Activated T-helper 9 cell treated with anti-CD3 and anti-CD28 coated beads, Interleukin-2, amount 50 U/mL, for 16 hours (primary cell): ENCODE results near the gene PGAM5.
"Not testable (repeated sequence)": the region's sequence is repeated elsewhere in the genome, so short reads cannot be mapped to it uniquely, and the experiment has no call there.

ENCODE experiments used
- DNase-seq: peaks from one replicate; pipeline ENCODE4 v3.0.0-alpha.2; 2020; ENCODE audit warnings: low read depth

PGAM5 gene

DNA sequence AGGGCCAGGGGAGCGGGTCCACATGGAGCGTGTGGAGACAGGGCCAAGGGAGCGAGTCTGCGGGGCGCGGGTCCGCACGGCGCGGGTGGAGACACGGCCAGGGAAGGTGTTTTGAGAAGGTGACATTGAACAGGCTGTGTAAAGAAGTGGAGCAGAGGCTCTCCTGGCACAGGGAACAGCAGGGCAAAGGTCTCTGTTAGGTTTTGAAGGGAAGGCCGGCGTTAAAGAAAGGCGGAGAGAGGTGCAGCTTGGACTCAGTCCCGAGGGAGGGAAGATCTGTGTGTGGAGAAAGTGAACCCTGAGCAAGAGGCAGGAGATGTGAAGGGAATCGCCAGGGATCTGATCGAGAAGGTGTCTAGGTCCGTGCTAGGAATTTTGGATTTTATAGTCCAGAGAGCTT lies 21.4 kb upstream of the PGAM5 start:
- no peak for DNase-seq

GRCh38 chr12:132690112-132690511 lies 20.5 kb upstream of the PGAM5 start:
- no peak for DNase-seq

DNA sequence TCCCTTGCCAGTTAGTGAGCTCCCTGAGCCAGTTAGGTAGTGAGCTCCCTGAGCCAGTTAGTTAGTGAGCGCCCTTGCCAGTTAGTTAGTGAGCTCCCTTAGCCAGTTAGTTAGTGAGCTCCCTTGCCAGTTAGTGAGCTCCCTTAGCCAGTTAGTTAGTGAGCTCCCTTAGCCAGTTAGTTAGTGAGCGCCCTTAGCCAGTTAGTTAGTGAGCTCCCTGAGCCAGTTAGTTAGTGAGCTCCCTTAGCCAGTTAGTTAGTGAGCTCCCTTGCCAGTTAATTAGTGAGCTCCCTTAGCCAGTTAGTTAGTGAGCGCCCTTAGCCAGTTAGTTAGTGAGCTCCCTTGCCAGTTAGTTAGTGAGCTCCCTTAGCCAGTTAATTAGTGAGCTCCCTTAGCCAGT lies 18.6 kb upstream of the PGAM5 start:
- DNase-seq, result not testable (repeated sequence)

DNA sequence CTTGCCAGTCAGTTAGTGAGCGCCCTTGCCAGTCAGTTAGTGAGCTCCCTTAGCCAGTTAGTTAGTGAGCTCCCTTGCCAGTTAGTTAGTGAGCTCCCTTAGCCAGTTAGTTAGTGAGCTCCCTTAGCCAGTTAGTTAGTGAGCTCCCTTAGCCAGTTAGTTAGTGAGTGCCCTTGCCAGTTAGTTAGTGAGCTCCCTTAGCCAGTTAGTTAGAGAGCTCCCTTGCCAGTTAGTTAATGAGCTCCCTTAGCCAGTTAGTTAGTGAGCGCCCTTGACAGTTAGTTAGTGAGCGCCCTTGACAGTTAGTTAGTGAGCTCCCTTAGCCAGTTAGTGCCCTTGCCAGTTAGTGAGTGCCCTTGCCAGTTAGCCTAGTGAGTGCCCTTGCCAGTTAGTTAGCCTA lies 15.8 kb upstream of the PGAM5 start:
- not testable (repeated sequence) for DNase-seq

DNA sequence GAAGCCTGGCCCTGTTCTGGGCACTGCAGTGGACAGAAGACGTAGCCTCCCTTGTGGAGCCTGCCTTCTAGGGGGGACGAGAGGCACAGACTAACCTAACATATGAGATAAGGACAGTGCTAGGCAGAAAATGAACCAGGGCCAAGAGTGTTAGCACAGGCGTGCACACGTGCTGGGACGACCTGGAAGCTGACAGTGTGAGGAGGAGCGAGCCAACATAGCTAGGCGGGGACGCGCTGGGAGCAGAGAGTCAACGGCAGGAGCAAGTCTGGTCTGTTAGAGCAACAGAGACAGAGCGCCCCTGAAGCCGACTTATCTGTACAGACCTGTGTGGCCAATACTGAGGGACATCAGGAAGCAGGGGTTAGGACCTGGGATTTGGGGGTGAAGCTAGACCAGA lies 15.2 kb upstream of the PGAM5 start:
- DNase-seq, result no peak

- no peak for DNase-seq
Observed at GRCh38 chr12:132698341-132698740, 12.3 kb upstream of the PGAM5 start.

DNA sequence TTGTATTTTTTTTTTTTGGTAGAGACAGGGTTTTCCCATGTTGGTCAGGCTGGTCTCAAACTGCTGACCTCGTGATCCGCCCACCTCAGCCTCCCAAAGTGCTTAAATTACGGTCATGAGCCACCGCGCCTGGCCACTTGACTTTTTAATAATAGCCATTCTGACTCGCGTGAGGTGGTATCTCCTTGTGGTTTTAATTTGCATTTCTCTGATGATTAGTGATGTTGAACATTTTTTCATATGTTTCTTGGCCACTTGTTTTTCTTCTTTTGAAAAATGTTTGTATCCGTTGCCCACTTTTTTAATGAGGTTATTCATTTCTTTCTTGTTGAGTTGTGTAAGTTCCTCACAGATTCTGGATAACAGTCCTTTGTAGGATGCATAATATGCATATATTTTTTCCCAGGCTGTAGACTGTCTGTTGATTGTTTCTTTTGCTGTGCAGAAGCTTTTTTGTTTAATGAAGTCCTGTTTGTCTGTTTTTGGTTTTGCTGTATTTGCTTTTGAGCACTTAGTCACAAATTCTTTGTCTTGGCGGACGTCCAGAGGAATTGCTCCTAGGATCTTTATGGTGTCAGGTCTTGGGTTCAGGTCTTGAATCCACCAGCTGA lies 10.3 kb upstream of the PGAM5 start:
- DNase-seq, result no peak

GRCh38 chr12:132702640-132703039 lies 8.0 kb upstream of the PGAM5 start:
- no peak for DNase-seq

DNA sequence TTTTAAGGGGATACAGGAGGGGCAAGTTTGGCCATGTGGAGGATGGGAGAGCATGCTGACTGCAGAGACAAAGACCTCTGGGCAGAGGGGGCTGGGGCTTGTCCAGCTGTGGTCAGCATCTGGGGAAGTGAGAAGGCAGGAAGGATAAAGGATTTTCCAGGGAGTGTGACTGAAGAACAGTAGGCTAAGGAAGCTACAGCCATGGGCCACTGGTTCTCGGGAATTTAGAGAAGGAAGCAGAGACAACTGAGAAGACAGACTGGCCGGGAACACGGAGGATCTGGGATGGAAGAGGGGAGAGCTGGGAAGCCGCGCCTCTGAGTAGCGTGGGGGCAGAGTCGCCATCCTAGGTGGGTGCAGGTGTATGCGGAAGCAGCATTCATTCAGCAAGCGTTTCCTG lies 7.0 kb upstream of the PGAM5 start:
- DNase-seq, result no peak

GRCh38 chr12:132707241-132707640 lies 3.4 kb upstream of the PGAM5 start:
- DNase-seq, result no peak

GRCh38 chr12:132708150-132708549 lies 2.5 kb upstream of the PGAM5 start:
- DNase-seq, result no peak

- no peak for DNase-seq
Observed at GRCh38 chr12:132710043-132710404, 618 bp upstream of the PGAM5 start.

GRCh38 chr12:132711080-132711843 lies 620 bp downstream of the PGAM5 start:
- DNase-seq, result no peak

GRCh38 chr12:132713123-132713522 lies 2.5 kb downstream of the PGAM5 start:
- no peak for DNase-seq

- DNase-seq, result no peak
Observed at GRCh38 chr12:132715874-132716273, 5.2 kb downstream of the PGAM5 start.

DNA sequence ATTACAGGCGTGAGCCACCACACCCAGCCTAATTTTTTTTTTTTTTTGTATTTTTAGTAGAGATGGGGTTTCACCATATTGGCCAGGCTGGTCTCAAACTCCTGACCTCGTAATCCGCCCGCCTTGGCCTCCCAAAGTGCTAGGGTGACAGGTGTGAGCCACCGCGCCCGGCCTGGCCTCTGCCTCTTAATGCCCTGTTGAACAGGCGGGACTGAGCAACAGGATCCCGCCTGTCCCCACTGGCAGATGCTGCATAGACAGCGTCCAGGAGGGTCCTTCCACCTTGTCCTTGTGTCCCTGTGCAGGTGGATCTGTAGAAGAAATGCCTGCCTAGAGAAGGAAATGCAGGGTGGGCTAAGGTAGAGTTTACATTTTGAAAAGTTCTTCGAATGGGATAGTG lies 5.7 kb downstream of the PGAM5 start:
- no peak for DNase-seq

DNA sequence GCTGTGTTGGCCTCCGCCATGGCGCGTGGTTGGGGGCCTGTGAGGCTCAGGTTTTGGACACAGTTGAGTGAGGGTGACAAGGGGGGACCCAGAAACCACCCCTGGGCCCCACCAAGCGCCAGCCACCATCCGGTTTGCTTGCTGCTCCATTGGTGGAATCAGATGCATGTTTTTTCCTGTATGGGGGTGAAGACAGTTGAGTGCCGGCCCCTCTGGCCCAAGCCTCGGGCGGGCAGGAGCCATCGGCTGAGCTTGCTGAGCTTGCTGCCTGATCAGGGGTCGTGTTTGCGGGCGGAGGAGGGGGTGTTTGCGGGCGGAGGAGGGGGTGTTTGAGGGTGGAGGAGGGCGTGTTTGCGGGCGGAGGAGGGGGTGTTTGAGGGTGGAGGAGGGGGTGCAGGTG lies 6.4 kb downstream of the PGAM5 start:
- no peak for DNase-seq

- no peak for DNase-seq
Observed at GRCh38 chr12:132717531-132718387, 7.1 kb downstream of the PGAM5 start.

- DNase-seq, result no peak
Observed at GRCh38 chr12:132718644-132719043, 8.0 kb downstream of the PGAM5 start.

GRCh38 chr12:132719141-132719953 lies 8.7 kb downstream of the PGAM5 start:
- DNase-seq, result no peak

DNA sequence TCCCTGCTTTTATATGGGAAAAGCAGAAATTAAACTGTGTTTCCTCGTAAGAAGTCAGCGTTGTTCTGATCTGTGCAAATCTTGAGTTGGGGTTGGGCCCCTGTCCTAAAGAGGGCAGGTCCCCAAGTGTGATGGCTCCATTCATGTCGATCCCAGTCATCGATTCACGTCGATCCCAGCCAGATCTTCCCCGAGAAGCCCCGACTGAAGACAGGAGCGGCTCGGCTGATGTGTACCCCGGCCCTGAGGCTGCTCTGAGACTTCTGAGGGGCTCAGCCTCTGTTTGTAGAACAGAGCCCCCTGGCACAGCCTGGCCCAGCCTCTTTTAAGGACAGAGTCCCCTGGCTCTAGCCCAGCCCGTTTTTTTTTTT lies 9.3 kb downstream of the PGAM5 start:
- DNase-seq, result no peak

DNA sequence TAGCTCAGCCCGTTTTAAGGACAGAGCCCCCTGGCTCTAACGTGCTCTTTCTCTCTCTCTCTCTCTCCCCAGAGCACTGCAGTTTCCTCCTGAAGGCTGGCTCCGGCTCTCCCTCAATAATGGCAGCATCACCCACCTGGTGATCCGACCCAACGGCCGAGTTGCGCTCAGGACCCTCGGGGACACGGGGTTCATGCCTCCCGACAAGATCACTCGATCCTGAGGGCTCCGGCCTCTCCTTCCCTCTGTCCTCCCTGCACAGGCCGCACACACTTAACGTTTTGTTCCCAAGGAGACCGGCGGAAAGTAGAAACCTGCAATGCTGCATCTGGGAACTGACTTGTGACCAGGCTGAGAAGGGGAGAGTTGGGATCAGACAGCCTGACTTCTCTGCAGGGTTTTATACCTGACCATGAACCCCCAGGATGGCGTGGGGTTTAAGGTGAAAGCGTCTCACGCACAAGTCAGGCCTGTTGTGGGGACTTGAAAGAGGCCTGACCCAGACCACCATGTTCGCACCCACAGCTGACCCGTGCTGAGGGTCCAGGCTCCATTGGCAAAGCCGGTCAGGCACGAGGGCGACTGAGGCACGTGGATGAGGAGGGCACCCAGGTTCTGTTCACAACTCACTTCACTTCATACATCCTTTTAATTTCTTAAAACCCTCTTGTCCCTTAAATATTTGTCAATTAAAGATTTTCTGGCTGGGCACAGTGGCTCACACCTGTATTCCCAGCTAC lies 10.1 kb downstream of the PGAM5 start:
- DNase-seq, result no peak
